SH-SY5Y (cell line): ENCODE data around the gene KIF3A.

Experiments
- GATA2 ChIP-seq: IDR thresholded peaks from 2 replicates; pipeline ENCODE4 v1.6.1; 2011; ENCODE audit warnings: mild to moderate bottlenecking, low read depth, low read length
- GATA3 ChIP-seq: IDR thresholded peaks from 2 replicates; pipeline ENCODE4 v1.6.1; 2011; ENCODE audit warnings: low read depth, mild to moderate bottlenecking, low read length, moderate library complexity

DNA sequence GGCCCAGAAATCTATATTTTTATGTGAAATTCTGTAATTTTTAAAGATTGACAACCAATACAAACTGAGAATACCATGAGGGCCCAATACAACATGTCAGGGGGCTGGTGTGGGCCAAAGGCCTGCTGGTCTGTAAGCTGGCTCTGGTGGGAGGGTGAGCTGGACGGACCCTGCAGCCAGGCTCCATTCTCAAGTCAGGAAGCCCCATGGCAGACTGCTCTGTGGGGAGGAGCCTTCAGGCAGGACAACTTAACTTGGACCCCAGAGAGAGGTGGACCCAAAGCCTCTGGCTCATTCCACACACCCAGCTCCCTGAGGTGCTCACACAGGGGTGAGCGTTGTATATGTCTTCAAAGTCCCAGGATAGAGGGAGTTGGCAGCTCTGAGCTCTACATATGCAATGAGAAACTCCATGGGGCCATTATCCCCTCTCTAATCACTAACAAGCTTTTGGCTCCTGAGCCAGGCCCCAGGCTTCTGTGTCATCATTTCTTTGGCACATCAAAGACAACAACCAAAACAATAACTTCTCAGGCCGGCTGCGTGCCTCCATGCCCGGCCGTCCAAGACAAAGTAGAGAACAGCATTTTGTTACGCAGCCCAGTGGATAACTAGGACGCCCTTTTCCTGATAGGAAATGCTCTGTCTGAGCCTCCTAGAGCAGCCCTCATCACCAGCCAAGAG lies 33.3 kb upstream of the KIF3A start:
- no peak for TF ChIP-seq GATA2
- no peak for TF ChIP-seq GATA3
